SK-N-SH treated with all-trans-retinoic acid at 6 μM for 48 hours (cell line): ENCODE results near the gene RABGGTA.

Source experiments
- SNAI2 ChIP-seq: fragments of 250-450 bp; sonication (Bioruptor Pico); IDR thresholded peaks from 2 replicates; pipeline ENCODE4 v1.5.0; 2020; ENCODE audit warnings: mild to moderate bottlenecking, moderate library complexity
- TCF4 ChIP-seq: fragments of 250-450 bp; sonication (Bioruptor Pico); IDR thresholded peaks from 2 replicates; pipeline ENCODE4 v1.8.0; 2021; ENCODE audit warnings: mild to moderate bottlenecking, moderate library complexity, borderline replicate concordance
- ZFP30 ChIP-seq: fragments of 450-650 bp; formaldehyde crosslinking; IDR thresholded peaks from 2 replicates; pipeline ENCODE4 v1.5.0; 2022; ENCODE audit warnings: mild to moderate bottlenecking, moderate library complexity
- TF ChIP-seq, protein P1 (sequence below): fragments of 250-450 bp; sonication (Bioruptor Pico); IDR thresholded peaks from 2 replicates; pipeline ENCODE4 v1.5.0; 2020; ENCODE audit warnings: mild to moderate bottlenecking, moderate library complexity

GRCh38 chr14:24235804-24236688, 35.4 kb downstream of the RABGGTA start:
- TF ChIP-seq SNAI2 (CRISPR knock-in tag) (no peak), TCF4 (CRISPR knock-in tag) (no peak), ZFP30 (no peak)
- TF ChIP-seq, protein P1, sequence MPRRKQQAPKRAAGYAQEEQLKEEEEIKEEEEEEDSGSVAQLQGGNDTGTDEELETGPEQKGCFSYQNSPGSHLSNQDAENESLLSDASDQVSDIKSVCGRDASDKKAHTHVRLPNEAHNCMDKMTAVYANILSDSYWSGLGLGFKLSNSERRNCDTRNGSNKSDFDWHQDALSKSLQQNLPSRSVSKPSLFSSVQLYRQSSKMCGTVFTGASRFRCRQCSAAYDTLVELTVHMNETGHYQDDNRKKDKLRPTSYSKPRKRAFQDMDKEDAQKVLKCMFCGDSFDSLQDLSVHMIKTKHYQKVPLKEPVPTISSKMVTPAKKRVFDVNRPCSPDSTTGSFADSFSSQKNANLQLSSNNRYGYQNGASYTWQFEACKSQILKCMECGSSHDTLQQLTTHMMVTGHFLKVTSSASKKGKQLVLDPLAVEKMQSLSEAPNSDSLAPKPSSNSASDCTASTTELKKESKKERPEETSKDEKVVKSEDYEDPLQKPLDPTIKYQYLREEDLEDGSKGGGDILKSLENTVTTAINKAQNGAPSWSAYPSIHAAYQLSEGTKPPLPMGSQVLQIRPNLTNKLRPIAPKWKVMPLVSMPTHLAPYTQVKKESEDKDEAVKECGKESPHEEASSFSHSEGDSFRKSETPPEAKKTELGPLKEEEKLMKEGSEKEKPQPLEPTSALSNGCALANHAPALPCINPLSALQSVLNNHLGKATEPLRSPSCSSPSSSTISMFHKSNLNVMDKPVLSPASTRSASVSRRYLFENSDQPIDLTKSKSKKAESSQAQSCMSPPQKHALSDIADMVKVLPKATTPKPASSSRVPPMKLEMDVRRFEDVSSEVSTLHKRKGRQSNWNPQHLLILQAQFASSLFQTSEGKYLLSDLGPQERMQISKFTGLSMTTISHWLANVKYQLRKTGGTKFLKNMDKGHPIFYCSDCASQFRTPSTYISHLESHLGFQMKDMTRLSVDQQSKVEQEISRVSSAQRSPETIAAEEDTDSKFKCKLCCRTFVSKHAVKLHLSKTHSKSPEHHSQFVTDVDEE (CRISPR knock-in tag): no peak
